Omental fat pad (tissue), 4 donors: ENCODE measurements around the gene SLC12A7. TPM values are rescaled to one million over a fixed set of nuclear protein-coding genes. Genes with fewer than 3 reads are reported as not detected.

Source experiments
- ATAC-seq: fragments of 150-250 bp; one replicate; pipeline ENCODE4 v1.9.1; 2016; ENCODE audit warnings: mild to moderate bottlenecking, moderate library complexity; ENCODE audit not compliant: low FRiP score
- DNase-seq: peaks from one replicate; pipeline ENCODE4 v3.0.0-alpha.2; 2019; ENCODE audit warnings: low spot score
- total RNA-seq, 4 donors: library from RNA; depleted of rRNA; stranded (reverse); fragments of >200 nt; gene quantifications; one replicate each; pipeline ENCODE4 v1.1.0, GENCODE V29; 2016
- TF ChIP-seq, protein P1 (sequence below), 3 donors: fragments of 450-650 bp; IDR thresholded peaks; one replicate each; pipeline ENCODE4 v1.5.1; 2016 to 2017; ENCODE audit warnings: antibody characterized with exemption in 3 of 3, mild to moderate bottlenecking in 3 of 3, moderate library complexity in 2 of 3

SLC12A7 gene
- total RNA-seq, 4 donors from 2014 or later, result 17.2 to 39.0 (median 27.5) TPM

DNA sequence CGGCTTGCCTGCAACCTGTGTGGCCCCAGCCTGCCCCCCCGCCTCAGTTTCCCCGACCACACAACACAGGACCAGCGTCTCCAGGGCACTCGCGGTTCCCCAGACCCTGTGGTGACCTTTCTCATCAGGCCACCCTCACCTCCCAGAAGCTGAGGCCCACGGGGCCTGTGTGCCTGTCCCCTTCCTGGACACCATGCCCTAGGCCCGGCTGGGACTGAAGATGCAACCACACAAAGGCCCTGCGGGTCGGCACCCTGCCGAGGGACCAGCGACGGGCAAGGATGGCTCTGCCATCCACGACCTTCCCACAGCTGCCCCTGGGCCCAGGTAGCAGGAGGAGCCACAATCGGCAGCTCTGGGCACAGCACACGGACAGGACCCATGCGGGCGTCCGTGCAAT, 34.8 kb downstream of the SLC12A7 start:
- DNase-seq, result no peak
- no peak for ATAC-seq
- TF ChIP-seq, protein P1, sequence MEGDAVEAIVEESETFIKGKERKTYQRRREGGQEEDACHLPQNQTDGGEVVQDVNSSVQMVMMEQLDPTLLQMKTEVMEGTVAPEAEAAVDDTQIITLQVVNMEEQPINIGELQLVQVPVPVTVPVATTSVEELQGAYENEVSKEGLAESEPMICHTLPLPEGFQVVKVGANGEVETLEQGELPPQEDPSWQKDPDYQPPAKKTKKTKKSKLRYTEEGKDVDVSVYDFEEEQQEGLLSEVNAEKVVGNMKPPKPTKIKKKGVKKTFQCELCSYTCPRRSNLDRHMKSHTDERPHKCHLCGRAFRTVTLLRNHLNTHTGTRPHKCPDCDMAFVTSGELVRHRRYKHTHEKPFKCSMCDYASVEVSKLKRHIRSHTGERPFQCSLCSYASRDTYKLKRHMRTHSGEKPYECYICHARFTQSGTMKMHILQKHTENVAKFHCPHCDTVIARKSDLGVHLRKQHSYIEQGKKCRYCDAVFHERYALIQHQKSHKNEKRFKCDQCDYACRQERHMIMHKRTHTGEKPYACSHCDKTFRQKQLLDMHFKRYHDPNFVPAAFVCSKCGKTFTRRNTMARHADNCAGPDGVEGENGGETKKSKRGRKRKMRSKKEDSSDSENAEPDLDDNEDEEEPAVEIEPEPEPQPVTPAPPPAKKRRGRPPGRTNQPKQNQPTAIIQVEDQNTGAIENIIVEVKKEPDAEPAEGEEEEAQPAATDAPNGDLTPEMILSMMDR (IDR thresholded peaks at IDR 0.05), result no peak

DNA sequence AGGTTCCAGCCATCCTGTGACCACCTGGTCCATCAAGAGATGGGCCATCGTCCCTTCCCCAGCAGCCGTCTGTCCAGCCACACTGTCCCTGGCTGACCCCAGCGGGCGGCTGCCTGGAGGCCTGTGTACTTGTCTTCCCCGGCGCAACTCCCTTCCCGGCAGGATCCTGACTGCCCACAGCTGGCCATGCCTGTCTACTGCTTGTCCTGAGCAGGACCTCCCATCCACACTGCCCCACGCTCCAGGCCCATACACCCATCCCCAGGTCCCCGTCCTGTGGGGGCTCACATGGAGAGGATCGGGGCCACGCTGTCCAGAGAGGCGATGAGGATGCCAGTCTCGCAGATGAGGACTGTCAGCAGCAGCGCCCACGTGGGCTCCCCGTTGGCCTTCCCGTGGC, 35.5 kb downstream of the SLC12A7 start:
- ATAC-seq (no peak), DNase-seq (no peak)
- TF ChIP-seq, protein P1 (IDR thresholded peaks at IDR 0.05), result no peak

DNA sequence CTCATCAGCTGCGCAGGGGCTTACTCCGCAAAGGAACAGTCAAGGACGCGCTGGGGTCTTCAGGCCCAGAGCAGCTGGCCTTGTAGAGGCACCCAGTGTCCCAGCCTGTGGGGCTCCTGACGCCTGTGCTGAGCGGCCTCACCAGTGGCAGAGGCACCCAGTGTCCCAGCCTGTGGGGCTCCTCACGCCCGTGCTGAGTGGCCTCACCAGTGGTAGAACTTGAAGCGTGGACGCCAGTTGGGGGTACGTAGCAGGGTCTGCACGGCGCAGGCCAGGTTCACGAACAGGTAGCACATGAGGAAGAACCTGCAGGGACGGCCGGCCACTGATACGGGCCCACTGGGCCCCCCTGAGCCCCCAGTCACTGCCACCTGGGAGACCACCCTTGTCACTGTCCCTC, 35.9 kb downstream of the SLC12A7 start:
- no peak for DNase-seq
- no peak for ATAC-seq
- TF ChIP-seq, protein P1 (IDR thresholded peaks at IDR 0.05), result no peak

DNA sequence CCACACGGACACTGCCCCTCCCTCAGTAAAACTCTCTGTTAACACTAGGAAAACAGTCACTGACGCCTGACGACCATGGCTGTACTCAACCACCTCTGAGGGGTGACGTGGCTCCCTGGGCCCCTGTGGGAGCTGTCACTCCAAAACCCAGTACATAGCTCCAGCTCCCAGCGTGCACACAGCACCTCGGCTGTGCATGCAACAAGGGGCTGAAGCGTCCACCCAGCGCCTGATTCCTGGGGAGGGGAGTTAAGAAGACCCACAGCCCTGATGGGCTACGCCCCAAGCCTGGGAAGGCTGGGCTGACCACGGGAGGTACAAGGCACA, 36.3 kb downstream of the SLC12A7 start:
- TF ChIP-seq, protein P1 (IDR thresholded peaks at IDR 0.05), result no peak
- DNase-seq (no peak), ATAC-seq (no peak)

DNA sequence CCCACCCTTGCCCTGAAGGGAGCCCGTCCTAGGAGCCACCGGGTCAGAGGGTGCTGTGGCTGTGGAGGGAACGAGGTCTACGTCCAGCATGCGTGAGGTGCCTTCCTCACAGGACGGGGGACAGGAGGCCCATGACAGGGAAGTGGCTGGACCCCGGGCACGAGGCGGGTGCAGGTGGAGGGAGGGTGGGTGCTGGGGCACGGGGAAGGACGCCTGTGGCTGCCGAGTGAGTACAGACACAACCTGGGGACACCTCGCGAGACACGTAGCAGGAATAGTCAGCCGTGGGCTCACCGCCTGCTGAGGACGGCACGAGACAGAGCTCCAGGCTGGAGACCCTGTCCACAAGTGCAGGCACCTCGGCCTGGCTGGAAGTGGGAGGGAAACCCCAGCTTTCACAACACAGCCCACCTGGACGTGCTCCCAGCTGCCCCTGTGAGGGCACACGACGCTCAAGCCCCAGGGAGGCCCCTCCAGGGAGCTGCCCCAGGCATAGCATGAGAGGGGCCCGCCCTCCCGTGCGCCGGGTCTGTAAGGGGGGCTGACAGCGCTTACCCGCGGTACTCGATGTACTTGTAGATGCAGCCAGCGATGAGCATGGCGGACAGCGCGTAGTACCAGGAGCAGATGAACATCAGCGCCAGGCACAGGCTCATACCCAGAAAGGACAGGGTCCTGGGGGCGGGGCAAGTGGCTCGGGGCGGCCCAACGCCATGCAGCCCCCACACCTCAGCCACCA, 36.9 kb downstream of the SLC12A7 start:
- ATAC-seq, result peak; percentile 41
- TF ChIP-seq, protein P1 (IDR thresholded peaks at IDR 0.05), result no peak

DNA sequence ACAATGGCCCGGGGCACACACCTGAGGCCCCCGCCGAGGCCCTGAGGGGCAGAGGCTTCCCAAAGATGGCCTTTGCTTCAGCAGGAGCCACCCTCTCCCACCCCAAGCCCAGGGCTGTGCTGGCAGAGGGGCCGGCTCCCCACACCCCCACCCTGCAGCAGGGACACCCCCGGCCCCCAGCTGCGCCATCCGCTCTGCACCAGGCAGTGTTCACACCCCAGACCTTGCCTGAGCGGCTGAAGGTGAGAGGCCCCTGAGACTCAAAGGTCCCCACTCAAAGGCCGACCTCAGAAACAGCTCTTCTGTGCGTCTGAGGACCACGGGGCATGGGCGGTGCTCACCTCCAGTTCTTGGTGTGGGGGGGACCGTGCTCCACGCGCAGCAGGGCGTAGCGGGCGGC, 37.6 kb downstream of the SLC12A7 start:
- no peak for ATAC-seq
- no peak for DNase-seq
- TF ChIP-seq, protein P1 (IDR thresholded peaks at IDR 0.05), result no peak

More for the DNA sequence above, 36.9 kb downstream of the SLC12A7 start:
- no peak for DNase-seq
